SJSA1 (cell line): ENCODE results near the gene DPM3. TPM values are rescaled to one million over a fixed set of nuclear protein-coding genes. Genes with fewer than 3 reads are reported as not detected.
"Not testable (repeated sequence)": the region's sequence is repeated elsewhere in the genome, so short reads cannot be mapped to it uniquely, and the experiment has no call there.

ENCODE experiments used
- DNase-seq, 2 experiments: peaks; one replicate each; pipeline ENCODE4 v3.0.0-alpha.2; 2015 to 2020; ENCODE audit warnings: low spot score in 2 of 2, low read depth in 1 of 2
- H3K27ac ChIP-seq: fragments of 250-450 bp; sonication (Bioruptor Pico); 2 replicates; pipeline ENCODE4 v1.5.1; 2020; ENCODE audit warnings: mild to moderate bottlenecking, moderate library complexity
- H3K27me3 ChIP-seq: fragments of 250-450 bp; sonication (Bioruptor Pico); replicated peaks from 2 replicates; pipeline ENCODE4 v1.5.1; 2020; ENCODE audit warnings: mild to moderate bottlenecking, moderate library complexity
- H3K36me3 ChIP-seq: fragments of 250-450 bp; sonication (Bioruptor Pico); 2 replicates; pipeline ENCODE4 v1.5.1; 2020; ENCODE audit warnings: mild to moderate bottlenecking
- H3K4me1 ChIP-seq: fragments of 250-450 bp; sonication (Bioruptor Pico); replicated peaks from 2 replicates; pipeline ENCODE4 v1.6.1; 2021; ENCODE audit warnings: mild to moderate bottlenecking
- H3K4me3 ChIP-seq: fragments of 250-450 bp; sonication (Bioruptor Pico); 2 replicates; pipeline ENCODE4 v1.5.1; 2020; ENCODE audit warnings: mild to moderate bottlenecking
- H3K9me3 ChIP-seq: fragments of 250-450 bp; sonication (Bioruptor Pico); replicated peaks from 2 replicates; pipeline ENCODE4 v1.5.1; 2020; ENCODE audit warnings: mild to moderate bottlenecking
- total RNA-seq: library from RNA; depleted of rRNA; stranded (reverse); fragments of >200 nt; shearing (Covaris generic); gene quantifications from 2 replicates; pipeline ENCODE4 v1.2.3, GENCODE V29; 2014

DPM3 gene
- total RNA-seq, 1 experiment from 2014 or later = 40.7 TPM

DNA sequence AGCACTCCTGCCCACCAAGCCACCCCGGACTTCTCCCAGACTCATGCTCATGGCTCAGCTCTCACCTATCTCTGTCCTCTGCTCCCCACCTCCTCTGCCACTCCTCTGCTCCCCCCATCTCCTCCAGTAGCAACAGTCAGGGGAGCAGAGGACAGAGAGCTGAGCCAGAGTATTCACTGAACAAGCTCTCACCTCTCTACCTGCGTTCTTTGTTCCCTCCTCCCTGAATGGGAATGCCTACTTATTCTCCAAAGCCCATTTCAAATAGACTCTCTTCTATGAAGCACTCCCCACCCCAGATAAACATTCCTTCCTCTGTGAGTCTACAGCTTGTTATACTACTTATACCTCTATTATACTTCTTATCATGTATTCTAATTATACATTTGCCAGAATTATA, 19.1 kb downstream of the DPM3 start:
- H3K27me3 ChIP-seq = peaks cover 16% of the 10 kb centered on the region
- no peak overlapping the region for H3K4me3 ChIP-seq
- no peaks in the 10 kb centered on the region for H3K9me3 ChIP-seq
- H3K36me3 ChIP-seq = no peaks in the 10 kb centered on the region
- H3K4me1 ChIP-seq = peaks cover 28% of the 10 kb centered on the region
- no peak overlapping the region for H3K27ac ChIP-seq
- no peak for DNase-seq

DNA sequence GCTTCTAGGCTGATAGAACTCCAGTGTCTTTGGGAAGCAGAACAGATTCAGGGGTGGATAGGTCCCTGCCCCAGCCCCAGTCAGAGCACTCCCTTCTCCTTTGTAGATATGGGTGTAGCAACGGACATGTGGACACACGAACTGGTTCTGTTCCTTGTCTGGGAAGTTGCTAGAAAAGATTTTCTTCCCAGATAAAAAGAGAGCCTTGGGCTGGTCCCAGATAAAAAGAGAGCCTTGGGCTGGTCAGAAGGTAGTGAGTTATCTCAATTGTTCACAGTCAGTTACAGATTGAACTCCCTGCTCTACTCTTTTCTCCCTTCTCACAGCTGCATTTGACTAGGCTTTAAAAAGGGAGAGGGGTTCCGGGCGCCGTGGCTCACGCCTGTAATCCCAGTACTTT, 20.1 kb downstream of the DPM3 start:
- 0 out of 2 replicates have a peak, but pooled peaks cover 11% of the 10 kb centered on the region for H3K27me3 ChIP-seq
- DNase-seq = no peak
- H3K4me3 ChIP-seq = no peak overlapping the region
- no peaks in the 10 kb centered on the region for H3K9me3 ChIP-seq
- no peaks in the 10 kb centered on the region for H3K36me3 ChIP-seq
- peaks cover 18% of the 10 kb centered on the region for H3K4me1 ChIP-seq
- H3K27ac ChIP-seq = no peak overlapping the region

DNA sequence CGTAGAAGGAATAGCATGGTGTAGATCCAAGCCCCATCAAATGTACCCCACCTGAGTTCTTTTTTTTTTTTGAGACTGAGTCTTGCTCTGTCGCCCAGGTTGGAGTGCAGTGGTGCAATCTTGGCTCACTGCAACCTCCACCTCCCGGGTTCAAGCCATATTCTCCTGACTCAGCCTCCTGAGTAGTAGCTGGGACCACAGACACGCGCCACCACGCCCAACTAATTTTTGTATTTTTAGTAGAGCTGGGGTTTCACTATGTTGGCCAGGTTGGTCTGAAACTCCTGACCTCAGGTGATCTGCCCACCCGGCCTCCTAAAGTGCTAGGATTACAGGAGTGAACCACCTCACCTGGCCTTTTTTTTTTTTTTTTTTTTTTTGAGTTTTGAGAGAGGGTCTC, 22.2 kb downstream of the DPM3 start:
- H3K9me3 ChIP-seq, H3K4me3 ChIP-seq, H3K36me3 ChIP-seq, DNase-seq, H3K27ac ChIP-seq, H3K4me1 ChIP-seq: not testable (repeated sequence)
- 0 out of 2 replicates have a peak, but pooled peaks cover 11% of the 10 kb centered on the region for H3K27me3 ChIP-seq

DNA sequence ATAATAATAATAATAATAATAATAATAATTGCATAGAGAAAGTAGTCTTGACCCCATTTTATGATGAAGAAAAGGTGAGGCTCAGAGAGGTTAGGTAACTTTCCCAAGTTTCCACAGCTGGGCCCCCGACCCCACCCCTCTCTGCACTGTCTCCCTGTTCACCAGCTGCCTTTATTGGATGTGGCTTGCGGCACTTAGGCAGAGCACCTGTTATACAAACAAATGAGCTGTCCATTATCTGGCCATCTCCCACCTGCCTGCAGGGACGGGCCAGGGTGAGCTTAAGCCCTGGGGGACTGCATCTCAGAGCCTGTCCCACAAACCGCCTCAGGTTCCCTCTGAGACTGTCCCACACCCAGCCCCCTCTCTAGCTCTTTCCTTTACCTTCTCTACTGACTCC, 22.7 kb downstream of the DPM3 start:
- Histone ChIP-seq H3K27ac (no peak overlapping the region), H3K36me3 (no peaks in the 10 kb centered on the region), H3K4me3 (no peak overlapping the region), H3K27me3 (0 out of 2 replicates have a peak, but pooled peaks cover 11% of the 10 kb centered on the region), H3K4me1 (no peaks in the 10 kb centered on the region), H3K9me3 (no peaks in the 10 kb centered on the region)
- DNase-seq = no peak

DNA sequence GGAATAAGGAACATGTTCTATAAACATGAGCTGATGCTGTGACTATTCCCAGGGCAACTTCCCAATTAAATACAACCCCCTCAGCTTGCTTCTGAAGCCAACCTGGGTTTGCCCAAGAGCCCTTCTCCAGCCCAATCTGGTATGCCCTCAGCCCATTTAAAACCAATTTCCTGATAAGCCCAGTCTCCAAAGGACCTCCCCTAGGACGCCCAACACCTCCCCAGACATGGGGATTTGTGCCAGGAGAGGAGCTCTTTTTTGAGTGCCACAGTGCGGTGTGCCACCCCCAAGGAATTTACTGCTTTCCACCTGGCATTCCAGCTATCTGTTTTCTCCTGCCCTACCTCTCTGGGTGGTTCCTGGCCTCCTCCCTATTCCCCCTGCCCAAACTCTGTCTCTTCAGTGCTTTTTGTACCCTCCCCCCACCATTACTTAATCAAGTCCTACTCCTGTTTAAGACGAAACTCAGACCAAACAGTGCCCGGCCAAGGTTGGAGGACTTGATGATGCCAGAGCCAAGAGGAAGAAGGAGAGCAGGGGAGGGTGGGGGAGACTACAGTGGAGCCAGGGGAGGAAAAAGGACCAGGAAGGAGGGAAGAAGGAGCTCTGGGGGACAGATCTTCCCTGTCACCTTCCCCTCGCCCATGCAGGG, 24.1 kb downstream of the DPM3 start:
- Histone ChIP-seq H3K4me1 (peaks cover 7% of the 10 kb centered on the region), H3K36me3 (no peaks in the 10 kb centered on the region), H3K27ac (no peak overlapping the region), H3K9me3 (no peaks in the 10 kb centered on the region), H3K27me3 (0 out of 2 replicates have a peak, but pooled peaks cover 11% of the 10 kb centered on the region), H3K4me3 (no peak overlapping the region)
- DNase-seq = no peak

DNA sequence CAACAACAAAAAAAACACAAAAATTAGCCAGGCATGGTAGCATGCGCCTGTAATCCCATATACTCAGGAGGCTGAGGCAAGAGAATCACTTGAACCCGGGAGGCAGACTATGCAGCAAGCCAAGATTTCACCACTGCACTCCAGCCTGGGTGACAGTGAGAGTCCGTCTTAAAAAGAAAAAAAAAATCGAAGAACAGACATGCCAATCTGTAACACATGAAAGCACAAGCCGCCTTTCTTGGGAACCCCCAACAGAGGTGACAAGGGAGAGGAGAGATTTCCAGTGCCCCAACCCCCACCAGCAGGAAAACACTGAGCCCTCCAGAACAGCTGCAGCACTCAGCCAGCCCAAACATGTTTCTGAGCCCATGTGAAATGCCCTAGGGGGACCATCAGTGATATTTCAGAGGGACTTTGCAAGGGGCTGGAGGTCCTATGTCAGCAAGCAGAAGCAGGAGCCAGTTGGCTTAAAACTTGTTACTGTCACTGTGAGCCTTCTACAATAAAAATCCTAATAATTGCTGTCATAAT, 26.8 kb downstream of the DPM3 start:
- DNase-seq = no peak
- Histone ChIP-seq H3K4me1 (peaks cover 14% of the 10 kb centered on the region), H3K4me3 (no peak overlapping the region), H3K27ac (no peak overlapping the region), H3K27me3 (no peaks in the 10 kb centered on the region), H3K9me3 (no peaks in the 10 kb centered on the region), H3K36me3 (no peaks in the 10 kb centered on the region)

DNA sequence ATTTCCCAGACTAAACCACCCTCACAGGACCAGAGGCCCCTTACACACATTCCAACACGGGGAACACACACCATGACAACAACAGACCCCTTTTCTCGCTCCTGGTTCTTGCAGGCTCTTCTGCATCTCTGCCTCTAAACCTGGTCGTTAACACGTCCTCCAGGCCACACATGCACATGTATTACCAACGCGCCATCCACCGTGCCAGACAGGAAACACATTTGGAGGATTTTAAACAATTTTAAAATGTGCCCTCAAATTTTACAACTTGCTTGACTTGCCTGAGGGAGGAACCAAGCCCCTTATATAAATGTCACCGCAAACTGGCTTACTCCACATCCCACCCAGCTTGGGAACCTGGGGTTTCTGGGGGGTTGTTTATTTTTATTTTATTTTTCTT, 29.5 kb downstream of the DPM3 start:
- Histone ChIP-seq H3K27me3 (no peaks in the 10 kb centered on the region), H3K9me3 (no peaks in the 10 kb centered on the region), H3K4me1 (peaks cover 14% of the 10 kb centered on the region), H3K4me3 (no peak overlapping the region), H3K36me3 (no peaks in the 10 kb centered on the region), H3K27ac (no peak overlapping the region)
- no peak for DNase-seq

DNA sequence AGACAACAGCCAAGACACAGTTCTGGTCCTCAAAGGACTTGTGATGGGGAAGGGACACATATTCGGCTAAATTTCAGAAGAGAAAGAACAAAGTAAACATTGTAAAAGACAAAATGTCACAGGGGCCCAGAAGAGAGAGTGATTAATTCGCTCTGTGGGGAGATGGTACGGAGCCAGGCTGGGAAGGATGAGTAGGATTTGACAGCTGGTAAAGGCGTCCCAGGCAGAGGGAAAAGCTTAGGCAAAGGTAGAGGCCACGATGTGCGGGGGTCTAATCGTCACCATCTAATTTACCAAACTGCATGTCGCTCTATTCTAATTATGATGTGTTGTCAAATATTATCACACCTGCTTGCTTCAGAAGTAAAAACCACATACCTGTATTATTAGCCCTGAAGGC, 29.9 kb downstream of the DPM3 start:
- Histone ChIP-seq H3K27ac (no peak overlapping the region), H3K4me1 (peaks cover 14% of the 10 kb centered on the region), H3K36me3 (no peaks in the 10 kb centered on the region), H3K4me3 (no peak overlapping the region), H3K9me3 (no peaks in the 10 kb centered on the region), H3K27me3 (no peaks in the 10 kb centered on the region)
- no peak for DNase-seq

DNA sequence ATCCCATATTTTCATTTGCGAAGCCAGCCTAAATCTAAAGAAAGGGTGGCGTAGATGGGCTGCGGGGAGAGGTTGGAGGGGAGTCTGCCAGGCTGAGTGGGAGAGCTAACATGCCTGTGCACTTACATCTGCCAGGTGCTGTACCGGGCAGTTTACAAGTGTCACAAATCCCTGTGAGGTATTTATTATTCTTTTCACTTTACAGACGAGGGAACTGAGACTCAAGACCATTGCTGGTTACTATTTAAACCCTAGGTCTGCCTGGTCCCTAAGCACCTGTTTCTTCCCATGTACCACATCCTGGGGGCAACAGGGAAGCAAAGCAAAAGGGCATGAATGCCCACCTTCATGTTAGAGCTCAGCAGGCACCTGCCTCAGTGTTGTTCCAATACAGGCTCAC, 32.0 kb downstream of the DPM3 start:
- Histone ChIP-seq H3K27me3 (no peaks in the 10 kb centered on the region), H3K4me1 (peaks cover 14% of the 10 kb centered on the region), H3K4me3 (no peak overlapping the region), H3K27ac (no peak overlapping the region), H3K9me3 (no peaks in the 10 kb centered on the region), H3K36me3 (no peaks in the 10 kb centered on the region)
- DNase-seq = no peak

DNA sequence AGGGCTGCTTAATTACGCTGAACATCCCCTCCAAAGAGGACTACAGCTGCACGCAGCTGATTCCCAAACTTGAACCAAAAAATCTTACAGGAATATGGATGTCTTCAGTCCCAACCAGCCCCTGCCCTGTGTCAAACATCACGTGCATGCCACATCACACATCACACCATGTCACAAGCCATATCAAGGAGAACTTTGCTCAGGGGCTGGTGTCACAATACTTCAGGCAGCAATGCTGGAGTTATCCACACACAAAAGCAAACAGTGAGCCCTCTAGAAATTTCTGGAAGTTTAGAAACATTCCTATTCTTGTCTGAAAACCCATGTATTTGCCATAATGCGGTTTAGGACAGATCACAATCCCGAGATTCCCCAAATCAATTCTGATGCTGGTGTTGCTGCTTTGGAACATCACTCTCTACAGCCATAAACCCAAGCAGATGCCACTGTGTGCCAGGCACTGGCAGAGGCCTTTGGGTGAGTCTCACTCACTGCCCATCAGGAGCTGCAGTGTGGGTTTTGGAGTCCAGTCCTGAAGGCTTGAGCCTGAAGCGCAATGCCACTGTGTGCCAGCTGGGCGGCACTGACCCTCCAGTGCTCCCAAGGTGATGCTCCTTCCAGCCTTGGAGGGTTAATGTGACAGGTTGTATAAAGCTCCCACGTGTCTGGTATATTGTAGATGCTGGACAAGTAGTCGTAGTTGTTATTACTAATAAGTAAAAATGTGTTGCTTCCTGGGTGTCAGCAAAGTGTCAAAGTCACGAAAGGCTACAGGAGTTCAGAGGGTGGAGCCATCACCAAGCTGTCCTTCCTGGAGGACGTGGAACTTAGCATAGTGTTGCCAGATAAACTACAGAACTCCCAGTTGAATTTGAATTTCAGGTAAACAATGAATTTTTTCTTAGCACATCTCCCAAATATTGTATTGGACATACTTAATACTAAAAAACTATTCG, 32.7 kb downstream of the DPM3 start:
- no peak for DNase-seq
- no peaks in the 10 kb centered on the region for H3K9me3 ChIP-seq

DNA sequence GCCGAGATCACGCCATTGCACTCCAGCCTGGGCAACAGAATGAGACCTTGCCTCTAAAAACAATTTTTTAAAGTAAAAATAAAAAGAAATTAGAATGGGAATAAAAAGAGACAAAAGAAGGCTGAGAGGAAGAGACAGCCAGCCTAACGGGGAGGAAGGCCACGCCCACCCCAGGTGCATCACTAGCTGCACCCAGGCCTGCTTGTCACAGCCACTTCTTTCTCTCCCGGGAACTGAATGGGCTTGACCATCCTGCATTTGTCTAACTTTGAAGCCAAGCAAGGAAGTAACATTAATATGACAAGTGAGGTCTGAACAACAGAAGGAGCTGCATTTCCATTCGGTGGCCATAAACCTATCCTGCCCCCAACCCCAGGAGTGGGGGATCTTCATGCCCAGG, 33.5 kb downstream of the DPM3 start:
- H3K36me3 ChIP-seq = no peaks in the 10 kb centered on the region
- no peaks in the 10 kb centered on the region for H3K27me3 ChIP-seq
- H3K4me1 ChIP-seq = peaks cover 10% of the 10 kb centered on the region
- H3K4me3 ChIP-seq = no peak overlapping the region
- no peak for DNase-seq
- H3K27ac ChIP-seq = no peak overlapping the region
- no peaks in the 10 kb centered on the region for H3K9me3 ChIP-seq

More for the DNA sequence above, 32.7 kb downstream of the DPM3 start:
- H3K27me3 ChIP-seq = no peaks in the 10 kb centered on the region
- no peak overlapping the region for H3K4me3 ChIP-seq
- no peaks in the 10 kb centered on the region for H3K36me3 ChIP-seq
- H3K27ac ChIP-seq = no peak overlapping the region
- peaks cover 14% of the 10 kb centered on the region for H3K4me1 ChIP-seq

DNA sequence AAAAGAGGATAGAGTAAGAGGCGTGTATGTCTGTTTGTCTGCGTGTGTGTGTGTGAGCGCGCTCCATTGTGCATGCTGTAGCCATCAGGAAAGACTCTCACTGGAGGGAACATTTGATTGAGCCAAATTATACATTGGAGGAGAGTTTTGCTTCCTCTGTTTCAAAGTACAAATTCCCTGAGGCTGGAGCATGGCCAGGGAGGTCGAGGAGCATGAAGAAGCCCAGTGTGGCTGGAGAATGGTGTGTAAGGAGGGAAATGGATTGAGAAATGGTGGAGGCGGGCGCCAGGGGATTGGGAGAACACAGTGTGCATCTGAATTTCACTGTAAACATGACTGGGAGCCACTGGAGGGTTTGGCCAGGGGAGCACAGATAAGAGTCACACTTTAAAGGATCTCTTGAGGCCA, 34.7 kb downstream of the DPM3 start:
- Histone ChIP-seq H3K4me3 (no peak overlapping the region), H3K9me3 (no peaks in the 10 kb centered on the region), H3K36me3 (no peaks in the 10 kb centered on the region), H3K27ac (no peak overlapping the region), H3K27me3 (no peaks in the 10 kb centered on the region), H3K4me1 (peaks cover 3% of the 10 kb centered on the region; the same call in 1 of the 2 replicates)
- no peak for DNase-seq

DNA sequence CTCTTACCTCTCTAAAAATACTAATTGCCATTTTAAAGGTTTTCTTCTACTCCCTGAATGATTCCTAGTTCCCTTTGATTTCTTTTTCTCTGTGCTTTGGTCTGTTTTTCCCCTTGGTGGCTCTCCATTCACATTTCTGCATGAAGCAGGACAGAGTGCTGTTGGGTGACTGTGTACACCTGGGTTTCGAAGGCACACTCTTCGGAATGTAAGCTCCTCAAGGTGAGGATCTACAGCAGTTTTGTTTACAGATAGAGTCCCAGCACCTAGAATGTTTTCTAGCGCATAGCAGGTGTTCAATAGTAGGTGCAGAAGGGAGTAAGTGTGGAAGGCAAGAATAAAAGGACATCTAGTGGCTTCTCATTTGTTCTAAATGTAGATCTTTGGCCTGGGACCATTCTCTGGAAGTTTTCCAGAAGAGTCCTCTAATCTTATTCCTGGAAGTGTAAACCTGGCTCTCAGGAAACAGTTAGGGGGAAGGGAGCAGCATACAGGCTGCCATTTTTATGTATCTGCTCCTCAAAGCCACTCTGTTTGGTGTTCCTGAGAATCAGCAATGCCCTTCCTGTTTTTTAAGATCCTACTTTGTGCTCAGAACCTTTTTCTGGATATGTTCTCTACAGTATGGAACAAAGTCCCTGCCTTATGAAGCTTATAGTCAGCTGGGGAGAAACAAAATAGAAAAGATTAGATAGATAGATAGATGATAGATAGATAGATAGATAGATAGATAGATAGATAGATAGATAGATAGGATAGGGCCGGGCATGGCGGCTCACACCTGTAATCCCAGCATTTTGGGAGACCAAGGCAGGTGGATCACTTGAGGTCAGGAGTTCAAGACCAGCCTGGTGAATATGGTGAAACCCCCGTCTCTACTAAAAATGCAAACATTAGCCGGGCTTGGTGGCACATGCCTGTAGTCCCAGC, 35.5 kb downstream of the DPM3 start:
- Histone ChIP-seq H3K27ac (no peak overlapping the region), H3K27me3 (no peaks in the 10 kb centered on the region), H3K36me3 (no peaks in the 10 kb centered on the region), H3K9me3 (no peaks in the 10 kb centered on the region), H3K4me1 (no peaks in the 10 kb centered on the region), H3K4me3 (no peak overlapping the region)
- no peak for DNase-seq
